HG02884 (cell line): ENCODE measurements around the gene NFATC2.

Source experiments
- ATAC-seq: cut with Tn5 transposase; IDR thresholded peaks from one replicate; pipeline ENCODE4 v1.9.1; 2021; ENCODE audit warnings: mild to moderate bottlenecking, moderate library complexity; ENCODE audit not compliant: unreplicated experiment

Gene NFATC2

DNA sequence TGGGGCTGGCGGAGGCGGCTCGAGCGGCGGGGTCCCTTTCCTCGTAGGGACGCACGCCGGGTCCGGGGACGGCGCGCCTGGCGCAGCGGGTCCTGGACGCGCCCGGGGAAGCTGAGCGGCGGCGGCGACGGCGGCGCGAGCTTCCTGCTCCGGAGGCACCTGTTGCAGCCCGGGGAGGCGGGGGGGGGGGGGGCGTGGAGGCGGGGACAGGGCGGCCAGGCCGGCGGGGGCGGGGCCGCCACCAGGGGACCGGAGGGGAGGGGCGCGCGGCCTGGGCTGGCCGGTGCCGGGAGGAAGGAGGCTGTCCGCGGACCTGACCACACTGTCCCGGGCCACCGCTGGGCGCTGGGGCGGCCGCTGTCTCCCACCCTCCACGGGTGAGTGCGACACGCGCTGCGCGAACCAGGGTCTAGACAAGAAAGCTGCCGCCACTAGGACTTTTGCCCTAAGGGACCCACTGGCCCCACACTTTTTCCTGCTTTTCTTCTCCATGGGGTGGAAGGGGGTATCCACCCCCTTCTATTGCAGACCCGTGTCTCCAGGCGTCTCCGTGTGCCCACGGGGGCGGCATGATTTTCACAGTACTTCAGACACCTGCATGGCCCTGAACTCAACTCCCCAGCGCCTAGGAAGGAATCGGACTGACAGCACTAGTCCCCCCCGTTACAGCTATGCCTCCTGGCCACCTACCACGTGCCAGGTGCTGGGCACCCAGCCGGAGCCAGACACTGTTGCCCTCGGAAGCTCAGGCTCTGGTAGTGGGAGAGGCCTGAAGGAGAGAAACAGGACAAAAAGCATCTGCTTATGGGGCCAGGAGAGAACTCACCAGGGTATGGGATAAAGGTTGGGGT is at the start of gene NFATC2:
TSS of gene NFATC2 (minus strand) at position 149 of the 851 bp plus-strand sequence. CDS start 220 bp downstream, outside the sequence.
- peak; percentile 20 for ATAC-seq

DNA sequence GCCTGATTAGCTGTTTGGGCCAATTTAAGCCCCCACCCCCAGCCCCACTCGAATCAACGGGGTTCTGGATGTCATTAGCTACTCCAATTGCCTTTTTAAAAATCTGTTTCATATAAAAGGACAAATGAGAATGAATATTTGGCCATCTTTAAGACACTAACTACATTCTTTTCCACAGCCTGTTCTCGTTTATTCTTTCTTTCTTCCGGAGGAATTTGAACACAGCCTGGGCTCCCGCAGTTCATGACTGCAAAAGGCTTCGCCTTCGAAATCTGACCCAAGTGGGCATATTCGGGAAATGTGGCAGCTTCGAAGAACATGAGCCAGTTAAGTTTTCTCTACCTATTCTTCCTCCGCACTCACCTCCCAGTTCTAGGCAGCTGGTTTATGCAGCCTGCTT is 49.4 kb upstream of the NFATC2 start:
- no peak for ATAC-seq

- ATAC-seq = no peak
Observed at GRCh38 chr20:51588762-51589161, 46.2 kb upstream of the NFATC2 start.

DNA sequence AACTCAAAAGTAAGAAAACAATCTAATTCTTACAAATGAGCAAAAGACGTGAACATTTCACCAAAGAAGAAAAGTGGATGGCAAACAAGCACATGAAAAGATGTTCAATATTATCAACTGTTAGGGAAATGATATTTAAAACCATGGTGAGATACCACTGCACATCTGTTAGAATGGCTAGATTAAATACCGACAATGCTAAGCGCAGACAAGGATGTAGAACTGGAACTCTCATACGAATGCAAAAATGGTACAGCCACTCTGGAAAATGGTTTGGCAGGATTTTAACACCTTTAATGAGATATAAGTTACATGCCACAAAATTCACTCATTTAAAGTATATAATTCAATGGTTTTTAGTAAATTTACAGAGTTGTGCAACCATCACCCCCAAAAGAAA is 44.6 kb upstream of the NFATC2 start:
- ATAC-seq = no peak

GRCh38 chr20:51586005-51586440 is 43.5 kb upstream of the NFATC2 start:
- no peak for ATAC-seq

DNA sequence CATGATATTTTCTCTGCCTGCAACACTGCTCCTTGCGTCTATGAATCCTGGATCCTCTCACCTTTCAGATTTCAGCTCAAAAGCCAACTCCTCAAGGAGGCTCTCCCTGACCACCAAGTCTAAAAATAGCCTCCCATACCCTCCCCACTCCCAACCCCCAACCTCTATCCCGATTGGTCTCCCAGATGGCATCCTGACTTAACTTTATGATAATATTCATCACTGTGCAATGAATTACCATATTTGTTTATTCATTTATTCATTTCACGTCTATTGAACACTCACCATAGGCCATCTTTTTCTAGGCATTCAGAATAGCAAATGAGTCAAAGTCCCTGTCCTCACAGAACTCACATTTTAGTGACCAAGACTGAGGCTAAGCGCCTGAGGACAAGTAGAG is 42.6 kb upstream of the NFATC2 start:
- no peak for ATAC-seq

GRCh38 chr20:51584737-51585136 is 42.2 kb upstream of the NFATC2 start:
- ATAC-seq = no peak

DNA sequence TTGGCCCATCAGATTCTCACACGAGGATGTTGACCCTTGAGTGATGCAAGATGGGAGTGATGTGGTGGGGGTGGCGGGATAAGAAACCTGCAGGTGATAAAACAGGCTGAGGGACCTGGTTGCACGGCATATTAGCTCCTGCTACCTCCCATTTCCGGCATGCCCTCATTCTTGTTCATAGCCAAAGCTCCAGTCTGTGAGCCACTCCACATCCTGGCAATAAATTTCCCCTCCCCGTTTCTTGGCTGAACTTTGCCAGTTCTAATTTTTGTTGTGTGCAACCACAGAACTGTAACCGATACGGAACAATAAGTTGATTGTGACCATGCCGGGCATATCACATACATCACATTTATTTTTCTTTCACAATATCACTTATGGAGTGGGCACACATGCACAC is 41.6 kb upstream of the NFATC2 start:
- ATAC-seq = no peak

DNA sequence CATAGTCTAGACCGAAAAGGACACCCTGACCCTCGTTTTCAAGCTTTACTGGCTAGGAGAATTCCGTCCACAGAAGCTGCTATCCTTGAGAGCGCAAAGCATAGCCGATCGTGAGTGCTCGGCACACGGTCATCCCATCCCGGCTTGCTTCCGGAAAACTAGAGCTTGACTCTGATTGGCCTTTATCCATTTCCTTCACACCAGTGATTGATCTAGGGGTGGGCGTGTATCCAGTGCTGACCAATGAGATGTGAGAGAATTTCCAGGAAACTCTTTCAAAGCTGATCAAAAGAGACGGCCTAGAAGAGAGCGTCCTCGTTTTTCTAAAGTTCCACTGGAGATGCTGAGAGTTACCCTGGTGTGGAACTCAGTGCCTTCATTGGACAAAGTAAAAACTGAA is 41.0 kb upstream of the NFATC2 start:
- no peak for ATAC-seq

DNA sequence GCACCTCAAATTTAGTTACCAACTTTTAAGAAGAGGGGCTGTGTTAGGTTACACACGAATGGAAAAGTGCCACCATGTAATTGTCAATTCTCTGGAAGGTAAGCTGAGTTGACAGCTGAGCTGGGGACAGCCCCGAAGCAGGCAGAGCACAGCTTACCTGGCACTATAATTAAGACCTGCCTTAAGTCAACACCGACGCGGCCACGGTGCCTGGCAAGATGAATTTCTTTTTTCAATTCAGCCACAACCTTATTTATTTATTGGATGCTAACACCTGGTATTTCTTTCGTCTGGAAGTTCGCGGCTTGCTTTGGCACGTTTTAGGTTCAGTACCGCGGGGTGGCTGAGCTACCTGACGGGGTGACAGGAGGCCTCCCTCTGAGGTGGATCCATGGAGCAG is 40.6 kb upstream of the NFATC2 start:
- no peak for ATAC-seq

- no peak for ATAC-seq
Observed at GRCh38 chr20:51581571-51581970, 39.1 kb upstream of the NFATC2 start.

- ATAC-seq = no peak
Observed at GRCh38 chr20:51579137-51579536, 36.6 kb upstream of the NFATC2 start.

- no peak for ATAC-seq
Observed at GRCh38 chr20:51578145-51578459, 35.6 kb upstream of the NFATC2 start.

DNA sequence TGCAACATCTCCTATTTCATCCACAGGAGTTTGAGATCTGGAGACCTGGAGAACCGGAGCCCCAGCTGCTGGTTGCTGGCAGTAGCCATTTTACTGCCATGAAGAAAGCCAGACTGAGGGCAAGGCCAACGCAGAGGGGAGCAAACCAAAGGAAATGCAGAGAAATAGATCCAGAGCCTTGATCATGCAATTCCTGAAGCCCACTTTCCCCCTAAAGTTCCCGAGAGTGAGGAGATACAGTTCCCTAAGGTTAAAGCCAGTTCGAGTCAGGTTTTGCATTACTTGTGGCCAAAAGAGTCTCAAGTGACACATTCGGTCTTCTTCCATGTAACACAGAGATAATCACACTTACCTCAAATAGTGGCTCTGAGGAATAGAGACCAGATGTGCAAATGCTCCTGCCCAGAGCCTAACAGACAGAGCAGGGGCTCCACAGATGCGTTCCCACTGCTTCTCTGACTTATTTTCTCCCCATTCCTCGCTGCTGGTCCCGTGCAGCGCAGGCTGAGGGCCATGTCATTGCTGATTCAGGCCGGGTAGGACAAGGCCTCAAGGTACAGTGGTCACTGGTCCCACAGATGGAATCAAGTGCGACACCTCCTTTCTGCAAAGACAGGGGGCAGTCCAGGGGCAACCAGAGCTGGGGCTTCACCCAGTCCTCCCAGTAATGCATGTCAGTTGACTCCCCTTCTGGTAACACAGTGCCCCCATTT is 35.1 kb upstream of the NFATC2 start:
- ATAC-seq = no peak

- ATAC-seq = no peak
Observed at GRCh38 chr20:51575486-51575885, 33.0 kb upstream of the NFATC2 start.

GRCh38 chr20:51574248-51575033 is 31.9 kb upstream of the NFATC2 start:
- no peak for ATAC-seq

DNA sequence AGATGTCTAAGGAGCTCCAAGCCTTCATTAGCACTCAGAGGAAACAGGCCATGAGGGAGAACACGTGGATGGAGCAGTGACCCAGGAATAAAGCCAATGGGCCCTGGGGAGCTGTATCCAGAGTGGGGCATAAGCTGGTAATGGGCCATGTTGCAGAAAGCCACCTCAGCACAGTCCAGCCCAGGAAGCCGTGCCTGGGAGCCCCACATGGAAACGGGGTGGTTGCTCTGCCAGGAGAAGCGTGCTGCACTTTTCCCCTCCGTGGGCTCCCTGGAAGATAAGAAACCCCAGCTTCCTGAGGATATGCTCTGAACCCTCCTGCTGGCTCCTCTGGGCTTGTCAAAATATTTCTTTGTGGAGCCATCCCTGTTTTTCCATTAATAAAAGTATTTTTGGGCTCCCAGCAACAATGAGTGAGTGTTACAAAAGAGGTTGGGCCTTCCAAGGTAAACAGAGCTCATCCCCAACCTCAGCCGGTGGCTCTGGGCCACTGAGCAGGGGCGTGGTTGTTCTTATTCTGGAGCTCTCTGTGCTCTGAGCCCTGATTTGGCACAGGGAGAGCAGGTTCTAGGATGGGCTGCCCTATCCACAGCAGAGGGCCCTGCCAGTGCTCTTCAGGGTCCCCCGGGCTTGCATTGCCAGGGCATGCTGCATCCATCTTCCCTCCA is 31.2 kb upstream of the NFATC2 start:
- ATAC-seq = no peak

DNA sequence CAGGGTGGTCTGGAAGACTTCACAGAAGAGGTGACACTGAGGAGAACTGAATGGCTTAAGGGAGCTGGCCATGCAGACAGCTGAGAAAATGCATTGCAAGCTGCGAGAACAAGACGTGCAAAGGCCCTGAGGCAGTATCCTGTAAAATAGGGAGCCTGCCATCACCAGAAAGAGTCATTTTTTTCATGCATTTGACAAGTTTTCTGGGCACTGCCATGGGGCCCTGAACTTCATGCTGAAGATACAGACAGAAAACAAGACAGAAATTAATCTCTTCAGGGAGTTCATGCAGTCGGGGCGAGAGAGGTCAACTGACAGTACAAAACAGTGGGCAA is 28.9 kb upstream of the NFATC2 start:
- ATAC-seq = no peak

- no peak for ATAC-seq
Observed at GRCh38 chr20:51570739-51571459, 28.4 kb upstream of the NFATC2 start.
